Heart right ventricle (tissue), 16 donors: Measurements from ENCODE around the gene TIMM29. TPM values are rescaled to one million over a fixed set of nuclear protein-coding genes. Genes with fewer than 3 reads are reported as not detected.
A peak's percentile ranks its signal among the peaks of the same experiment; 100 is the strongest.
"Not testable (repeated sequence)": the region's sequence is repeated elsewhere in the genome, so short reads cannot be mapped to it uniquely, and the experiment has no call there.

Source experiments
- ATAC-seq, 8 donors: fragments of 200-7000 bp; cut with Tn5 transposase; one replicate each; pipeline ENCODE4 v1.9.1; 2020; ENCODE audit warnings: mild to moderate bottlenecking in 8 of 8, moderate library complexity in 8 of 8, moderate number of reproducible peaks in 1 of 8
- DNase-seq, 2 donors: peaks; one replicate each; pipeline ENCODE4 v3.0.0-alpha.2; 2020
- H3K27ac ChIP-seq, 10 donors: fragments of 200-600 bp; sonication (generic) in 2 of 10; one replicate each; pipeline versions ENCODE4 v1.5.0 to v1.8.0; 2020 to 2022; ENCODE audit warnings: mild to moderate bottlenecking in 3 of 10
- H3K27me3 ChIP-seq, 7 donors: fragments of 200-600 bp; one replicate each; pipeline ENCODE4 v1.8.0; 2021 to 2022; ENCODE audit warnings: mild to moderate bottlenecking in 2 of 7
- H3K36me3 ChIP-seq, 9 donors: fragments of 200-600 bp; sonication (generic) in 1 of 9; one replicate each; pipeline versions ENCODE4 v1.5.0 to v1.8.0; 2020 to 2022; ENCODE audit warnings: mild to moderate bottlenecking in 2 of 9
- H3K4me1 ChIP-seq, 9 donors: fragments of 200-600 bp; sonication (generic) in 1 of 9; one replicate each; pipeline versions ENCODE4 v1.5.0 to v1.8.0; 2020 to 2022; ENCODE audit warnings: mild to moderate bottlenecking in 4 of 9
- H3K4me3 ChIP-seq, 10 donors: fragments of 200-600 bp; sonication (generic) in 2 of 10; one replicate each; pipeline versions ENCODE4 v1.5.0 to v1.8.0; 2020 to 2022; ENCODE audit warnings: mild to moderate bottlenecking in 7 of 10, moderate library complexity in 2 of 10
- H3K9me3 ChIP-seq, 11 donors: fragments of 200-600 bp in 10 of 11; sonication (generic) in 2 of 11; one replicate each; pipeline versions ENCODE4 v1.5.0 to v1.8.0; 2013 to 2022; ENCODE audit warnings: mild to moderate bottlenecking in 2 of 11, control low read depth in 1 of 11, moderate library complexity in 1 of 11
- WGBS, 2 donors: extraction: QIAGEN DNeasy Blood & Tissue Kit; methylation state at CpG; one replicate each; pipeline ENCODE4 v1.1.7; 2013; ENCODE audit warnings: inconsistent platforms in 1 of 2; 5-methylcytosine and 5-hydroxymethylcytosine counted together
- intact Hi-C, 10 donors: fragments of 100-400 bp; cut with DNase I; formaldehyde crosslinking; loops; one replicate each; pipeline versions ENCODE4 v1.11.1 to v1.14.2; 2022
- polyA plus RNA-seq, 2 donors: library from polyadenylated mRNA; stranded (reverse); fragments of 200-250 nt; gene quantifications; one replicate each; pipeline ENCODE4 v1.2.3, GENCODE V29; 2013
- total RNA-seq, 10 donors: library from RNA; stranded (reverse); fragmentation: NEBNext Ultra II Directional in 3 of 10; extraction: Animal tissue kit (Norgen Biotek cat#: 25700) in 3 of 10; gene quantifications; one replicate each; pipeline versions ENCODE4 v1.2.1 to v1.2.4, GENCODE V29; 2021 to 2023
- TF ChIP-seq, protein P1 (sequence below), 9 donors: fragments of 200-600 bp; sonication (generic) in 2 of 9; IDR thresholded peaks; one replicate each; pipeline versions ENCODE4 v1.5.0 to v1.8.0; 2021 to 2022; ENCODE audit warnings: antibody characterized with exemption in 9 of 9, mild to moderate bottlenecking in 5 of 9, moderate library complexity in 1 of 9
- donor health status: Arrhythmogenic right ventricular cardiomyopathy.
- donor health status: ischemic (EF 13 %, LVEDD 7.1; RV severe dilation, severe dysfunction).
- donor health status: healthy with polysubstance abuse.
- donor health status: DM: no; HTN: yes; CAD: no.
- donor health status: DM: no; HTN: no; CAD: no.
- donor health status: ischemic (EF 25% LVEDD 6.9; RV normal size, moderate dysfunction).
- donor health status: ischemic (EF 25% LVEDD 5.7; RV mildly dilated, moderate dysfunction).
- donor health status: healthy.
- donor health status: DM: yes; HTN: yes; CAD: no.
- donor health status: Ischemic cardiomyopathy.
- donor health status: ischemic (EF 35%, LVEDD 5.7; RV mildly dilated, moderate dysfunction).
- donor health status: nonischemic (EF 11% LVEDD 7.7; RV severe dilation, severe dysfunction).
- donor health status: DM: yes; HTN: yes; CAD: no.
- donor health status: PGD.
- donor health status: ischemic (EF 29% LVEDD 5.4; RV normal size, mild dysfunction).
- donor health status: nonischemic (EF 23%, LVEDD 6.1; RV moderate dilation, normal function).

TIMM29 gene
- total and polyA plus RNA-seq, 12 donors: 10.8 to 17.3 (median 14.7) TPM

DNA sequence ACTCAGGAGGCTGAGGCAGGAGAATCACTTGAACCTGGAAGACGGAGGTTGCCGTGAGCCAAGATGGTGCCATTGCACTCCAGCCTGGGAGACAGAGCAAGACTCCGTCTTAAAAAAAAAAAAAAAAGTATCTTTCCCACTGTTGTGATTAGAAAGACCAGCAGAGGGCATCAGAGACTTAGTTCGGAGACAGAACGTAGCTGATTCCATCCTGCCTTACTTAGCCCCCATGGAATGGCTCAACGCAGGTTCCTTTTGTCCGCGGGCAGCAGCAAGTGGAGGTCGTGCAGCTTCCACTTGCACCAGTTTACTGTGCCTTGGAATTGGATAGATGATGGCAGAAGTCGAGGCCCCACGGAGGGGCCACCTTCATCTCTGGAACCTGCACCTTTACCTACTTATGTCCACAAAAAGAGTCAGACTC lies 8.1 kb downstream of the TIMM29 start:
- Histone ChIP-seq H3K4me1 (peaks cover 0 to 9% (median 3%) of the 10 kb centered on the region in 9 donors), H3K27me3 (no peaks in the 10 kb centered on the region), H3K4me3 (peak overlapping the region in 2 of 10 donors; percentile 10 to 28), H3K9me3 (no peaks in the 10 kb centered on the region), H3K36me3 (peaks cover 0 to 20% (median 0%) of the 10 kb centered on the region in 9 donors), H3K27ac (peak overlapping the region in 1 of 10 donors; percentile 39)
- intact Hi-C loops: loop anchor here in 3 of 10 donors (5.0 to 10.0 kb wide), 3 partner anchors 68 to 191 kb away; no protein-coding TSS in a partner anchor
- WGBS, 2 donors: 0 to 4% methylated on average over 11 of the region's 11 CpGs
- ATAC-seq (peak; percentile 69 to 87 (median 77)), DNase-seq (peak in 1 of 2 donors; percentile 61)
- TF ChIP-seq, protein P1, sequence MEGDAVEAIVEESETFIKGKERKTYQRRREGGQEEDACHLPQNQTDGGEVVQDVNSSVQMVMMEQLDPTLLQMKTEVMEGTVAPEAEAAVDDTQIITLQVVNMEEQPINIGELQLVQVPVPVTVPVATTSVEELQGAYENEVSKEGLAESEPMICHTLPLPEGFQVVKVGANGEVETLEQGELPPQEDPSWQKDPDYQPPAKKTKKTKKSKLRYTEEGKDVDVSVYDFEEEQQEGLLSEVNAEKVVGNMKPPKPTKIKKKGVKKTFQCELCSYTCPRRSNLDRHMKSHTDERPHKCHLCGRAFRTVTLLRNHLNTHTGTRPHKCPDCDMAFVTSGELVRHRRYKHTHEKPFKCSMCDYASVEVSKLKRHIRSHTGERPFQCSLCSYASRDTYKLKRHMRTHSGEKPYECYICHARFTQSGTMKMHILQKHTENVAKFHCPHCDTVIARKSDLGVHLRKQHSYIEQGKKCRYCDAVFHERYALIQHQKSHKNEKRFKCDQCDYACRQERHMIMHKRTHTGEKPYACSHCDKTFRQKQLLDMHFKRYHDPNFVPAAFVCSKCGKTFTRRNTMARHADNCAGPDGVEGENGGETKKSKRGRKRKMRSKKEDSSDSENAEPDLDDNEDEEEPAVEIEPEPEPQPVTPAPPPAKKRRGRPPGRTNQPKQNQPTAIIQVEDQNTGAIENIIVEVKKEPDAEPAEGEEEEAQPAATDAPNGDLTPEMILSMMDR (IDR thresholded peaks at IDR 0.05): peak; percentile 32 to 70 (median 62)

DNA sequence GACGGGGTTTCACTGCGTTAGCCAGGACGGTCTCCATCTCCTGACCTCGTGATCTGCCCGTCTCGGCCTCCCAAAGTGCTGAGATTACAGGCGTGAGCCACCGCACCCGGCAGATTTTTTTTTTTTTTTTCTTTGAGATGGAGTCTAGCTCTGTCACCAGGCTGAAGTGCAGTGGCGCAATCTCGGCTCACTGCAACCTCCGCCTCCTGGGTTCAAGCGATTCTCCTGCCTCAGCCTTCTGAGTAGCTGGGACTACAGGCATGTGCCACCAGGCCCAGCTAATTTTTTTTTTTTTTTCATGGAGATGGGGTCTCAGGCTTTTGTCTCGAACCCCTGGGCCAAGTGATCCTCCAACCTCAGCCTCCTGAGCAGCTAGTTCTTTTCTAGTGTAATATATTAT lies 13.0 kb downstream of the TIMM29 start:
- H3K36me3 ChIP-seq, H3K4me3 ChIP-seq, H3K27me3 ChIP-seq, H3K9me3 ChIP-seq, H3K27ac ChIP-seq, ATAC-seq, DNase-seq: not testable (repeated sequence)
- H3K4me1 ChIP-seq: peaks cover 0 to 10% (median 3%) of the 10 kb centered on the region in 9 donors
- intact Hi-C loops: loop anchor here in 5 of 10 donors (10.0 kb wide), 4 partner anchors 53 to 183 kb away; no protein-coding TSS in a partner anchor
- 77 to 80% methylated on average over 12 to 14 of the region's 14 CpGs for WGBS, 2 donors

DNA sequence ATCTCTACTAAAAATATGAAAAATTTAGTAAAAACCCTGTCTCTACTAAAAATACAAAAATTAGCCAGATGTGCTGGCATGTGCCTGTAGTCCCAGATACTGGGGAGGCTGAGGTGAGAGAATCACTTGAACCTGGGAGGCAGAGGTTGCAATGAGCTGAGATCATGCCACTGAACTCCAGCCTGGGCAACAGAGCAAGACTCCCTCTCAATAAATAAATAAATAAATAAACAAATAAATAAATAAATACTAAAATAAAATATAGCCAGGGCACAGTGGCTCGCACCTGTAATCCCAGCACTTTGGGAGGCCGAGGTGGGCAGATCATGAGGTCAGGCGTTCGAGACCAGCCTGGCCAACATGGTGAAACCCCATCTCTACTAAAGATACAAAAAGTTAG lies 14.8 kb downstream of the TIMM29 start:
- not testable (repeated sequence) for H3K4me1 ChIP-seq, H3K27ac ChIP-seq, H3K4me3 ChIP-seq, H3K36me3 ChIP-seq, H3K27me3 ChIP-seq, ATAC-seq, H3K9me3 ChIP-seq, DNase-seq
- 87 to 95% methylated on average over 4 of the region's 4 CpGs for WGBS, 2 donors
- intact Hi-C loops: loop anchor here in 5 of 10 donors (10.0 kb wide), 4 partner anchors 51 to 181 kb away; no protein-coding TSS in a partner anchor

DNA sequence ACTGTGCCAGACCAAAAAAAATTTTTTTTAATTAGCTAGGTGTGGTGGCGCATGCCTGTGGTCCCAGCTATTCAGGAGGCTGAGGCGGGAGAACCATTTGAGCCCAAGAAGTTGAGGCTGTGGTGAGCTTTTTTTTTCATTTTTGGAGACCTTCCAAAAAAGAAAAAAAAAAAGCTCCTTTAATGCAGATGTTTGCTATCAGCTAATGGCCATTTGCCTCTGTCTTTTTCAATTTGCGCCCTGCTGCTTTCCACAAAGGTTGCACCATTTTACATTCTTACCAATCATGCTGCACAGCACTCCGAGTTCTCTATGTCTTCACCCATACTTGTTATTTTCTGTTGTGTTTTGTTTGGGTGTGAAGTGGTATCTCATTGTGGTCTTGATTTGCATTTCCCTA lies 16.7 kb downstream of the TIMM29 start:
- Histone ChIP-seq H3K4me3 (no peak overlapping the region), H3K27ac (no peak overlapping the region), H3K4me1 (peaks cover 0 to 6% (median 0%) of the 10 kb centered on the region in 9 donors), H3K9me3 (no peaks in the 10 kb centered on the region), H3K36me3 (no peaks in the 10 kb centered on the region), H3K27me3 (no peaks in the 10 kb centered on the region)
- intact Hi-C loops: loop anchor here in 5 of 10 donors (10.0 kb wide), 4 partner anchors 50 to 180 kb away; no protein-coding TSS in a partner anchor
- TF ChIP-seq, protein P1 (IDR thresholded peaks at IDR 0.05): no peak
- no peak for DNase-seq
- no peak for ATAC-seq
- WGBS, 2 donors: 92 to 94% methylated on average over 4 of the region's 4 CpGs

DNA sequence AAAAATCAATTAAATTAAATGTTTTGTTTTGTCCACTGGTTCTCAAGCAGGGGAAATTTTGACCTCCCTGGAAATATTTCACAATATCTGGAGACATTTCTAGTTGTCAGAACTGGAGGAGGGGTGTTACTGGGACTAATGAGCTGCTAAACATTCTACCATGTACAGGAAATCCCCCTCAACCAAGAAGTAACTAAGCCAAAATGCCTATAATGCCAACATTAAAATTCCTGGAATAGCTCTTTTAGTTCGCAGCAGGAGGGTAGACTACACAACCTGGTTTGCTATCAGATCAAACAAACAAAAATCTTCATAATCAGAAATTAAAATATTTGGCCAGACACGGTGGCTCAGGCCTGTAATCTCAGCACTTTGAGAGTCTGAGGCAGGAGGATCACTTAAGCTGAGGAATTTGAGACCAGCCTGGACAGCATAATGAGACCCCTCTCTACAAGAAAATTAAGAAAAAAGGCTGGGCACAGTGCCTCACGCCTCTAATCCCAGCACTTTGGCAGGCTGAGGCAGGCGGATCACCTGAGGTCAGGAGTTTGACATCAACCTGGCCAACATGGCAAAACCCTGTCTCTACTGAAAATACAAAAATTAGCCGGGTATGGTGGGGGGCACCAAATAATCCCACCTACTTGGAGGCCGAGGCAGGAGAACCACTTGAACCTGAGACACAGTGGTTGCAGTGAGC lies 18.5 kb downstream of the TIMM29 start:
- ATAC-seq (no peak), DNase-seq (no peak)
- Histone ChIP-seq H3K36me3 (no peaks in the 10 kb centered on the region), H3K4me1 (peaks cover 0 to 5% (median 0%) of the 10 kb centered on the region in 9 donors), H3K27ac (no peak overlapping the region), H3K27me3 (no peaks in the 10 kb centered on the region), H3K9me3 (no peaks in the 10 kb centered on the region), H3K4me3 (no peak overlapping the region)
- TF ChIP-seq, protein P1 (IDR thresholded peaks at IDR 0.05): no peak
- WGBS, 2 donors: 84 to 87% methylated on average over 6 of the region's 6 CpGs
- intact Hi-C loops: loop anchor here in 5 of 10 donors (10.0 kb wide), 4 partner anchors 48 to 178 kb away; no protein-coding TSS in a partner anchor
